ENCODE data around the gene BOC.
A peak's percentile ranks its signal among the peaks of the same experiment; 100 is the strongest.

Gene BOC

GRCh38 chr3:113271189-113271588, 59.8 kb downstream of the BOC start:
- ATAC-seq, result no peak

DNA sequence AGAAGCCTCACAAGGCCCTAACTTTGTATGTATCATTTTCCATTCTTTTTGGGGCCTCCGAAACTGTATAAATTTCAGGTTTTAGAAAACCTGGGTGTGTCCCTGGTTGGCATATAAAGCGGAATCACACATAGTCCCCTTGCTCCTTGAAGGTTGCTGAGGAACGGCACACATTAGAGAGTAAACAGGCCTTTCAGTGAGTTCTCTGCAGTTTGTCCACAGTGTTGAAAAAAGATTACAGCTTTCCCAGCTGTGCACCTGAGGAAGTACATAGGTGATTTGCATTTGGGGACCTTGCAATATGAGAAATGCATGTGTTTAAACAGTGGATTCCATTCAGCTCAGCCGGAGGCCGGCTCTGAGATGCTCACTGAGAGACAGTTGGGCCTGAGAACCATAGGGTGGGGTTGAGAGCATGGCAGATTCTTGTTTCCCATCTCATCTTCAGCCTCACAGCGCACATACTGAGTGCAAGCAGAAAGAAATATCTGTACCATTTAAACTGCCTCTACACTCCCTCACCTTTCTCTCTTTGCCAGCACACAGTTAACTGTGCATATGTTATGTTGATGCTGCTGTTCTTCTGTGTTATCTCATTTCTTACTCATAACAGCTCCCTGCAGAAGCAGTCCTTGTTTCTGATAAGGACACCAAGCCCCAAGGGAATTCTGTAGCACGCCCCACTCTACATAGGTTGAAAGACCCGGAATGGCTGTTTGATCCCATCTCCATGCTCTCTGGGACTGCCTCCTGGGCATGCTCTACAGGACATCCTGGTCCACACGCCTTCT, 60.4 kb downstream of the BOC start:
- ATAC-seq, result no peak

DNA sequence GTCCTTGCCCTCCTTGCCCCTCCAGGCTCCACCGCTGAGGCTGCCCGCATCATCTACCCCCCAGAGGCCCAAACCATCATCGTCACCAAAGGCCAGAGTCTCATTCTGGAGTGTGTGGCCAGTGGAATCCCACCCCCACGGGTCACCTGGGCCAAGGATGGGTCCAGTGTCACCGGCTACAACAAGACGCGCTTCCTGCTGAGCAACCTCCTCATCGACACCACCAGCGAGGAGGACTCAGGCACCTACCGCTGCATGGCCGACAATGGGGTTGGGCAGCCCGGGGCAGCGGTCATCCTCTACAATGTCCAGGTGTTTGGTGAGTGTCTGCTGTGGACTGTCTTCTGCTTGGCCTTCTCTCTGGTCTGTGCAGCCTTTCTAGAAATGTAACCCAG, 61.0 kb downstream of the BOC start:
- ATAC-seq, result no peak

DNA sequence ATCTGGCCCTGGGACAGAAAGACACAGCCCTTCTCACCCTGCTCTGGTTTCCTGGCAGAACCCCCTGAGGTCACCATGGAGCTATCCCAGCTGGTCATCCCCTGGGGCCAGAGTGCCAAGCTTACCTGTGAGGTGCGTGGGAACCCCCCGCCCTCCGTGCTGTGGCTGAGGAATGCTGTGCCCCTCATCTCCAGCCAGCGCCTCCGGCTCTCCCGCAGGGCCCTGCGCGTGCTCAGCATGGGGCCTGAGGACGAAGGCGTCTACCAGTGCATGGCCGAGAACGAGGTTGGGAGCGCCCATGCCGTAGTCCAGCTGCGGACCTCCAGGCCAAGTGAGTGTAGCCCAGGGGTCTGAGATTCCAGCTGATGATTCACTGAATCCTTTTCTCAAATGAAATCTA, 61.7 kb downstream of the BOC start:
- ATAC-seq, result no peak

DNA sequence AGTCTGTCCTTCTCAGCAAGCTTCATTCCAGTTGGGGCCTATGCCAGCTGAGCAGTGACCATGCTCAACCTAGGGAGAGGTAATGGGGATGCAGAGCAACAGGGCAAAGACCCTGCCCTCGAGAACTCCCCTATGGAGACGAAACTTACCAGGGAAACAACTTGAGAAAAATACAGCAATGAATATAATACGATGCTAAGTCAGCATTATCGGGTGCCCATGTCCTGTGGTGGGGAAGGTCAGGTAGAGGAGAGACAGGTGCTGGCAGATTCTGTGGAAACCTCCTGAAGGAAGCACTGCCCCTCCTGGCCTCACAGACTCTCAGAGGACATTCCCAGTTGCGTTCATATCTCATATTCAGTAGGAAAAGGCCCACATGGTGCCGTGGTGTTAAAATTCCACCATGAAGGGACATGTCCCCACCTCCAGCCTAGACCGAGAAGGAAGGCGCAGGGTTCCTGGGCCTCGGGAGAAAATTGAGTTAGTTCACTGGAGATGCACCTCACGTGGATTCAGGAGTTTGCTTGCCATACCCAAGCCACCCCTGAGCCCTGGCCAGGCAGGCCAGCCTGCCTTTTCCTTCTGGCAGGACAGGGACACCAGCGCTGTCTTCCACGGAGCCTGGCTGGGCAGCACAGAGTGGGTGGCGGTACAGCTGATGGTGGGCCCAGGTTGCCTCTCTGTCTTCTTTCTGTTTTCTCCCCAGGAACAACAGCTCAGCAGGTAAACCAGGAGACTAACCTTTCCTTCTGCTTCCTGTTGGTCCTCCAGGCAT, 62.4 kb downstream of the BOC start:
- no peak for ATAC-seq

DNA sequence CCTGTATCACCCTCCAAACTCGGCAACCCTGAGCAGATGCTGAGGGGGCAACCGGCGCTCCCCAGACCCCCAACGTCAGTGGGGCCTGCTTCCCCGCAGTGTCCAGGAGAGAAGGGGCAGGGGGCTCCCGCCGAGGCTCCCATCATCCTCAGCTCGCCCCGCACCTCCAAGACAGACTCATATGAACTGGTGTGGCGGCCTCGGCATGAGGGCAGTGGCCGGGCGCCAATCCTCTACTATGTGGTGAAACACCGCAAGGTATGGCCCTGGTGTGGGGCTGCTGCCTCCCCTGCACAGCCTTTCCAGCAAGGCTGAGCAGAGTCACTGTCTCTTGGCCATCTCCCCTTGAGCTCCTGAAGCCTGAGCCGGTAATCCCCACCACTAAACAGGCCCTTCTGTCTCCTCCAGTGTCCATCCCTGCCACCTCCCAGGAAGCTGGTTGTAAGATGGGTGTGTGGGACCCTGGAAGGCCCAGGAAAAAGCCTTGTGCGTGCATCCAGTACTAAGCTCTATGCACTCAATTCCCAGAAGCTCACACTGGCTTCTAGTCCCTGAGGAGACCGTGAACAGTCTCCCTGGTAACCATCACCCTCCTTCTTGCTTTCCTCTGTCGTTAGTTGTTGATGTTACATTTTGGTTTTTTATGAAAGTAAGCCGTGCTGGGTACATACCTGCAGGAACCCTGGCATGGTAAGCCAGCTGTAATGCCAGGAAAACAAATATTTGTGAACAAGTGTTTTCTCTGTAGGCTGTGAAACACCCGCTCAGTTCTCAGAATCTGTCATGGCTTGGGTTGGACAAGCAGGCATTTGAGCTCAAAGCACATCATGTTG, 63.3 kb downstream of the BOC start:
- no peak for ATAC-seq

GRCh38 chr3:113275258-113275556, 63.9 kb downstream of the BOC start:
- no peak for ATAC-seq

DNA sequence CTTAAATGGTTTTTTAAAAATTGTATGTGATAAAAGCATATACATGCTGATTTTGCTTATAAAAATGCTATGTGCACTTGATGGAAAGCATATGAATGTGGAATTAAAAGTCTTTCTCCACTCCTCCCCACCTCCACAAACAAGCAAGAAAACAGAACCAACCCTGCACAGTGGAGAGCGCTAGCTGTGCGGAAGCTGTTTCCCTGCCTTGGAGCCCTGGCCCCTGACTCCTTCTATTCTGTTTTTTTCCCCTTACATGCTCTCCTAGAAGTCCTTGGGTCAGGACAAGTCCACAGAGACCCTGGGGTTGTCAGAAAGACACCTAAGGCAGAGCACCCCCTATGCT, 64.2 kb downstream of the BOC start:
- no peak for ATAC-seq

DNA sequence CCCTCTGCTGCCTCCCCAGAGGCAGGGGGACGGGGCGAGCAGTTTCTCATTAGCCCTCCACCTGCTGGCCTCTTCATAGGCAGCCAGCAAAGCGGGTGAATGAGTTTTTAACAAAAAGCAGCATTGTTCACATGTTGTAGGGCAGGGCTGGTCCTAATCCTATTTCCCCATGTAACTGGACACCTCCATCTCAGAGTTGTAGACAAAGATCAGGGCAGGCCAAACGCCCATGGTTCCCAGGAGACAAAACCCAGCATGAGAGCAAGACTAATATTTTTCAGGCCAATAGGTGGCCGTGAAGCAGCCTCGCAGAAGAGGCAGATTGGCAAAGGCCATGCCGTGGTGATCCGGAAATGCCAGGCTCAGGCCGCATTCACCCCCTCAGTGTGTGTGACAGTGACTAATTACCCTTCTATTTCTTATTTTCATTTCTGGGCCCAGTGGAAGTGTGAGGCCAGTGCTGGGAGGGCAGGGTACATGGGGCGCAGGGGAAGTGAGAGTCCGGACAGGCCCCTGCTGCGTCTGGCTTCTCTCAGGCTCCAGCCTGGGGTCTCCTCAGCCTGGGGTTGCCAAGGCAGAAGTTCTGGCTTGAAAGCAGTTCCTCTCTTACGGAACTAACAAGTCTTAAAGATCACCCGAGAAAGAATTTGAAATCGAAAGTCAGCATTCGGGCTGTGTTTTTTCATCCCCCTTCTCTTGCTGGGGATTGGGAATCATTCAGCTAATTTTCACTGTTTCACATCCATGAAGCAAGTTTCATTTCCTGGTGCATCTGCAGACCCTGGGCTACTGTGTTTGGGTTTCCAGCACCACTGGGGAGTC, 64.8 kb downstream of the BOC start:
- ATAC-seq, result peak in 1 of 2 donors; percentile 15

DNA sequence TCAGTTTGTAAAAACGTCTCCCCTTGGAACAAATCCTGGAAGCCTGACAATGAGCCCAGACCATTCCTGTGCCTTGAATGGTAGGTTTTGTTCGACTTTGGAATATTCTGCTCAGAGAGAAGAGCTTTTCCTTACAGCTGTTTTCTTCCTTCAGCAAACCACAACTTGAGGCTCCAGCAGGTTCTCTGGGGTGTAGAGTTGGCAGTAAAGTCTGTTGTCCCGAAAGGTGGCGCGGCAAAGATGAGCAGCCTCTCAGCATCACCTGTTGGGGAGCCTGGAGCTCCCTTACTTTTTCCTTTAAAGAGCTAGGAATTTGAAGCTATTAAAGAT, 65.4 kb downstream of the BOC start:
- ATAC-seq, result no peak

- no peak for ATAC-seq
Observed at GRCh38 chr3:113277414-113277813, 66.1 kb downstream of the BOC start.

GRCh38 chr3:113277941-113278598, 66.7 kb downstream of the BOC start:
- no peak for ATAC-seq

DNA sequence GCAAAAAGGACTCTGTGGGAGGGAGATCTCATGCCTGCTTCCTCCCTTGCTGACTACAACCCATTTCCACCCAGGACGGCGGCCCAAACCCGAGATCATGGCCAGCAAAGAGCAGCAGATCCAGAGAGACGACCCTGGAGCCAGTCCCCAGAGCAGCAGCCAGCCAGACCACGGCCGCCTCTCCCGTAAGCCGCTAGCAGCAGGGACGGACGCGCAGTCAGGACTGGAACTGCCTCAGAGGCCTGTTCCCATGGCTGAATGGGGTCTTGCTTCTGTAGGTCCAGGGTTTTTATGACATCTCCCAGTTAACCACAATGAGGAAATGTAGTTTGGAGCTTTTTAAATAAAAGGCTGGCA, 67.2 kb downstream of the BOC start:
- ATAC-seq, result no peak

- no peak for ATAC-seq
Observed at GRCh38 chr3:113279686-113280085, 68.3 kb downstream of the BOC start.

GRCh38 chr3:113283306-113283705, 71.9 kb downstream of the BOC start:
- ATAC-seq, result no peak

DNA sequence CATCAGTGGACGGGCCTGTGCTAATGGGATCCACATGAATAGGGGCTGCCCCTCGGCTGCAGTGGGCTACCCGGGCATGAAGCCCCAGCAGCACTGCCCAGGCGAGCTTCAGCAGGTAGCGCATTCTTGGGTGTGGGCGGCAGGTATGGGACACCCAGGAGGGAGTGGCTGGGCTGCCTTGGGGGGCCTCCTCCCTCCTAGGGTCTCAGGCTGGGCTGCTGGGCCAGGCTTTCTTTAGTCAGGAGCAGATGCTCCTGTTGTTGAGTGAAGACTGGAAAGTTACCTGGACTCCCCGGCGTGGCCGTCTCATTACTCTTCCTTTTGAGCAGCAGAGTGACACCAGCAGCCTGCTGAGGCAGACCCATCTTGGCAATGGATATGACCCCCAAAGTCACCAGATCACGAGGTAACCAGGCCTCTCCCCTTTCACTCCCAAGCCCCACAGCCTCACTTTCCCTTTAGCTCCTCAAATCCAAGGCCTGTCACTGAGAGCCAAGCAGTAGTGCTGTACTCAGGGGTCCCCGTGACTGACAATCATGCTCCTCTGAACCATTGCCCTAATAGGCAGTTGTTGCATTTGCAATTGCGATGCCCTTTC, 73.2 kb downstream of the BOC start:
- no peak for ATAC-seq

- peak in 1 of 2 donors; percentile 17 for ATAC-seq
Observed at GRCh38 chr3:113285226-113285625, 73.9 kb downstream of the BOC start.

- ATAC-seq, result no peak
Observed at GRCh38 chr3:113285741-113286140, 74.4 kb downstream of the BOC start.

DNA sequence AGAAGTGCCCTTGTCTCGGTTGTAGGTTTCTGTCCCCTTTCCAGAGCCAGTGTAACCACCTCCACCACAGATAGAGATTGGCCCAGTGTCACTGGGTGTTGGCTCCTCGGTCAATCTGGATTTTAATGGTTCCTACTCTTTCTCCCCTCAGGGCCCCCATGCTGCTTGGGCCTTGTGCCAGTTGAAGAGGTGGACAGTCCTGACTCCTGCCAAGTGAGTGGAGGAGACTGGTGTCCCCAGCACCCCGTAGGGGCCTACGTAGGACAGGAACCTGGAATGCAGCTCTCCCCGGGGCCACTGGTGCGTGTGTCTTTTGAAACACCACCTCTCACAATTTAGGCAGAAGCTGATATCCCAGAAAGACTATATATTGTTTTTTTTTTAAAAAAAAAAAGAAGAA, 75.2 kb downstream of the BOC start:
- ATAC-seq, result no peak

DNA sequence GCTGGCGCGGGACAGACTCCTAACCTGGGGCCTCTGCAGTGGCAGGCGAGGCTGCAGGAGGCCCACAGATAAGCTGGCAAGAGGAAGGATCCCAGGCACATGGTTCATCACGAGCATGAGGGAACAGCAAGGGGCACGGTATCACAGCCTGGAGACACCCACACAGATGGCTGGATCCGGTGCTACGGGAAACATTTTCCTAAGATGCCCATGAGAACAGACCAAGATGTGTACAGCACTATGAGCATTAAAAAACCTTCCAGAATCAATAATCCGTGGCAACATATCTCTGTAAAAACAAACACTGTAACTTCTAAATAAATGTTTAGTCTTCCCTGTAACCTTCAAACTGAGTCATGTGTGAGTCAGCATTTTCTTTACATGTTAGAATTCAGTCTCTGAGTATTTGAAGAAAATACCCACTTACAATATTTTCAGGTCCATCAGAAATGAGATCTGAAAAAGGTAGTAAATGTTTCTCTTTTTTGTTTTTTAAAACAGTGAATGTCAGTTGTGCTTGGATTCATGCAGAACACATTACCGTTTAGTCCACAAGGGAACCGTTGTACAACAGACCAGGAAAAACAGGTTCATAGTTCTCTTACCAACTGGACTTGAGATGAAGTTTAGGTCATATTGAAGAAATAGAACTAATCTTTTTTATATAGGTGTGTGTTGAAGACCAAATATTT, 75.9 kb downstream of the BOC start:
- ATAC-seq, result no peak
